OCI-LY7 (cell line): Measurements from ENCODE around the gene MTERF4. TPM values are rescaled to one million over a fixed set of nuclear protein-coding genes. Genes with fewer than 3 reads are reported as not detected.

ENCODE experiments used
- BruUV-seq: library from RNA; stranded (reverse); fragments of 400-500 nt; replicated peaks from 2 replicates; lab custom pipeline; 2021; lab: Mats Ljungman, UMichigan
- CTCF ChIA-PET: fragments of 300-600 bp; sonication (Branson Sonifier 250); formaldehyde crosslinking; loops from one replicate; lab custom pipeline; 2022; ENCODE audit warnings: antibody characterized with exemption; ENCODE audit not compliant: unreplicated experiment; lab: Charles Lee
- POLR2A ChIA-PET: fragments of 300-600 bp; sonication (Branson Sonifier 250); formaldehyde crosslinking; loops from one replicate; lab custom pipeline; 2022; ENCODE audit warnings: antibody characterized with exemption; lab: Charles Lee
- DNase-seq: peaks from one replicate; pipeline ENCODE4 v3.0.0-alpha.2; 2015; ENCODE audit warnings: low spot score
- H2AFZ ChIP-seq: fragments of 200-600 bp; sonication (generic), shearing (Covaris generic); 2 replicates; pipeline ENCODE4 v1.6.1; 2014; ENCODE audit warnings: mild to moderate bottlenecking, antibody characterized with exemption, low read length, moderate library complexity
- H3K27ac ChIP-seq: fragments of 200-600 bp; sonication (generic); 2 replicates; pipeline ENCODE4 v1.5.1; 2014; ENCODE audit warnings: mixed run types, low read depth, mild to moderate bottlenecking, moderate library complexity, low read length, inconsistent platforms; ENCODE audit not compliant: poor library complexity, severe bottlenecking
- H3K36me3 ChIP-seq: fragments of 200-600 bp; sonication (generic); 2 replicates; pipeline ENCODE4 v1.6.1; 2014; ENCODE audit warnings: mild to moderate bottlenecking, antibody characterized with exemption, low read length, moderate library complexity, mixed read lengths; ENCODE audit not compliant: insufficient read depth
- H3K4me1 ChIP-seq: fragments of 200-600 bp; sonication (generic); 2 replicates; pipeline ENCODE4 v1.5.1; 2014; ENCODE audit warnings: mild to moderate bottlenecking, low read length; ENCODE audit not compliant: insufficient read depth, poor library complexity, severe bottlenecking
- H3K4me2 ChIP-seq: fragments of 200-600 bp; sonication (generic); 2 replicates; pipeline ENCODE4 v1.6.1; 2014; ENCODE audit warnings: mild to moderate bottlenecking, low read length
- H3K4me3 ChIP-seq: fragments of 200-600 bp; sonication (generic); 2 replicates; pipeline ENCODE4 v1.5.1; 2014; ENCODE audit warnings: mild to moderate bottlenecking, low read depth, low read length; ENCODE audit not compliant: poor library complexity, severe bottlenecking
- H3K79me2 ChIP-seq: fragments of 200-600 bp; sonication (generic); 2 replicates; pipeline ENCODE4 v1.6.1; 2016; ENCODE audit warnings: low read depth, mild to moderate bottlenecking, low read length, moderate library complexity, mixed read lengths; ENCODE audit not compliant: insufficient read depth
- H3K9me2 ChIP-seq: fragments of 200-600 bp; sonication (generic); 2 replicates; pipeline ENCODE4 v1.6.1; 2016; ENCODE audit warnings: mild to moderate bottlenecking, low read length, mixed read lengths; ENCODE audit not compliant: insufficient read depth
- H3K9me3 ChIP-seq: fragments of 200-600 bp; sonication (generic); 2 replicates; pipeline ENCODE4 v1.6.1; 2014; ENCODE audit warnings: mild to moderate bottlenecking, mixed run types, low read length, mixed read lengths
- H4K20me1 ChIP-seq: fragments of 200-600 bp; sonication (generic); 2 replicates; pipeline ENCODE4 v1.6.1; 2014; ENCODE audit warnings: mild to moderate bottlenecking, antibody characterized with exemption, low read length, moderate library complexity, mixed read lengths; ENCODE audit not compliant: insufficient read depth
- CTCF ChIP-seq: fragments of 200-600 bp; sonication (generic); conservative IDR thresholded peaks from 2 replicates; pipeline ENCODE4 v1.5.1; 2014; ENCODE audit warnings: mild to moderate bottlenecking, antibody characterized with exemption, low read length, moderate library complexity, mixed read lengths
- EZH2phosphoT487 ChIP-seq: fragments of 200-600 bp; sonication (generic); IDR thresholded peaks from 2 replicates; pipeline ENCODE4 v1.6.1; 2018; ENCODE audit warnings: low read depth, borderline replicate concordance, mild to moderate bottlenecking, mixed run types, antibody characterized with exemption, low read length, moderate library complexity, mixed read lengths
- intact Hi-C: fragments of 100-400 bp; cut with micrococcal nuclease; formaldehyde crosslinking; loops from one replicate; pipeline ENCODE4 v1.10.0; 2022; ENCODE audit not compliant: unreplicated experiment
- total RNA-seq, 2 experiments: library from RNA; depleted of rRNA in 1 of 2; stranded (reverse); fragments of >200 nt in 1 of 2; shearing (Covaris generic) in 1 of 2; gene quantifications; 2 replicates each; pipeline ENCODE4 v1.2.3, GENCODE V29; 2014 to 2022

MTERF4 gene
- total RNA-seq, 2 experiments from 2014 or later, result 48.2 to 58.9 TPM

- H3K36me3 ChIP-seq, result peaks cover 53% of the 10 kb centered on the region
- no peaks in the 10 kb centered on the region for H3K79me2 ChIP-seq
- BruUV-seq, result no TSS peak
- intact Hi-C loops, result no loop called here
- 0 out of 2 replicates have a peak, but pooled peaks cover 3% of the 10 kb centered on the region for H3K9me3 ChIP-seq
- CTCF ChIA-PET, result no interaction called here
- H3K9me2 ChIP-seq, result no peaks in the 10 kb centered on the region
- POLR2A ChIA-PET, result interaction anchor here (0.7 to 1.0 kb wide), 2 partner anchors 12 to 115 kb away, joined by 3 to 4 read pairs; no protein-coding TSS in a partner anchor
- H2AFZ ChIP-seq, result no peak overlapping the region
- no peak for DNase-seq
- no peaks in the 10 kb centered on the region for H4K20me1 ChIP-seq
- no peak overlapping the region for H3K27ac ChIP-seq
- H3K4me2 ChIP-seq, result no peak overlapping the region
- TF ChIP-seq CTCF (no peak), EZH2phosphoT487 (no peak)
- H3K4me1 ChIP-seq, result no peaks in the 10 kb centered on the region
- H3K4me3 ChIP-seq, result no peak overlapping the region
Measured at GRCh38 chr2:241122376-241123002, 20.4 kb upstream of the MTERF4 start.

- no peak overlapping the region for H3K4me2 ChIP-seq
- POLR2A ChIA-PET, result interaction anchor here (0.8 kb wide), 1 partner anchor 7 kb away, joined by 3 read pairs; no protein-coding TSS in a partner anchor
- no peak for TF ChIP-seq CTCF
- TF ChIP-seq EZH2phosphoT487, result no peak
- no peaks in the 10 kb centered on the region for H4K20me1 ChIP-seq
- H3K79me2 ChIP-seq, result no peaks in the 10 kb centered on the region
- no peaks in the 10 kb centered on the region for H3K9me2 ChIP-seq
- H3K36me3 ChIP-seq, result peaks cover 41% of the 10 kb centered on the region
- no peak overlapping the region for H2AFZ ChIP-seq
- H3K4me1 ChIP-seq, result no peaks in the 10 kb centered on the region
- BruUV-seq, result no TSS peak
- 0 out of 2 replicates have a peak, but pooled peaks cover 3% of the 10 kb centered on the region for H3K9me3 ChIP-seq
- intact Hi-C loops, result no loop called here
- H3K27ac ChIP-seq, result no peak overlapping the region
- H3K4me3 ChIP-seq, result no peak overlapping the region
- DNase-seq, result no peak
- CTCF ChIA-PET, result no interaction called here
Measured at GRCh38 chr2:241121008-241121407, 18.9 kb upstream of the MTERF4 start.

- H4K20me1 ChIP-seq, result no peaks in the 10 kb centered on the region
- no peak overlapping the region for H3K4me2 ChIP-seq
- H3K9me3 ChIP-seq, result 0 out of 2 replicates have a peak, but pooled peaks cover 3% of the 10 kb centered on the region
- intact Hi-C loops, result no loop called here
- no peaks in the 10 kb centered on the region for H3K9me2 ChIP-seq
- no peak overlapping the region for H2AFZ ChIP-seq
- H3K27ac ChIP-seq, result no peak overlapping the region
- peaks cover 36% of the 10 kb centered on the region for H3K36me3 ChIP-seq
- ChIA-PET POLR2A (no interaction called here), CTCF (no interaction called here)
- TF ChIP-seq CTCF (no peak), EZH2phosphoT487 (no peak)
- no TSS peak for BruUV-seq
- no peaks in the 10 kb centered on the region for H3K79me2 ChIP-seq
- no peaks in the 10 kb centered on the region for H3K4me1 ChIP-seq
- H3K4me3 ChIP-seq, result no peak overlapping the region
- DNase-seq, result no peak
Measured at GRCh38 chr2:241120440-241120839, 18.4 kb upstream of the MTERF4 start.
